GM18520 (cell line): ENCODE data around the gene FOXC2.

ENCODE experiments used
- ATAC-seq: cut with Tn5 transposase; IDR thresholded peaks from one replicate; pipeline ENCODE4 v1.9.1; 2021; ENCODE audit not compliant: unreplicated experiment

FOXC2 gene

DNA sequence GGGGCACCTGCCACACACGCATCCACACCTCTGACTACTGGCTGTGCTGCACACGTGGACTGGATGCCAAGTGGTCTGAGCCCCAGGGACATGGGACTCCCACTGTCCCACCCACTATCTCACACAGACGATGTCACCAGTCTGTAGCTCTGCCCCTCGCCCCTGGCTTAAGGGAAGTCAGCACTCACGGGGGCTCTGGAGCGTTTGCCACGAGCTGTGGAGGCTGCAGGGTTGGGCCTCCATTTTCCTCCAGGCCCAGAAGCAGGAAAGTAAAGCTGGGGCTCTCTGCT lies 34.2 kb upstream of the FOXC2 start:
- no peak for ATAC-seq

DNA sequence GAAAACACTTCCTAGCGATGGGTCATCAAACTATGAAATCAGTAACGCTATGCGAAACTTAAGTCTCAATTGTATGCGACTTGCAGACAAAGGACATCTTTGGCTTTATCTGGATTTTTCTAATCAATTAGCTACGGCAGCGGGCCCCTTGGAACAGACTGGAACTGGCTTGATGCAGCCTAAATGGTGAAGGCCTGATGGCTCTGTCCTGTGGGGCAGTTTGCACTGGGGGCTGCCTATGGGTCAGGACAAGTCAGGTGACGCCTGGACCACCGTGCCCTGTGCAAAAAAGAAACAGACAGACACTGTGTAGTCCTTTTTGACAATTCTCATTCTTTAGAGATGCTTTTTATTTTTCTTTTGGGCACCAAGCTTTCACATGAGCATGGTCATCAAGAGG lies 33.6 kb upstream of the FOXC2 start:
- no peak for ATAC-seq

- ATAC-seq, result no peak
These were observed 32.8 kb upstream of the FOXC2 start for GRCh38 chr16:86533767-86534351.

GRCh38 chr16:86534779-86535615 lies 31.6 kb upstream of the FOXC2 start:
- no peak for ATAC-seq

DNA sequence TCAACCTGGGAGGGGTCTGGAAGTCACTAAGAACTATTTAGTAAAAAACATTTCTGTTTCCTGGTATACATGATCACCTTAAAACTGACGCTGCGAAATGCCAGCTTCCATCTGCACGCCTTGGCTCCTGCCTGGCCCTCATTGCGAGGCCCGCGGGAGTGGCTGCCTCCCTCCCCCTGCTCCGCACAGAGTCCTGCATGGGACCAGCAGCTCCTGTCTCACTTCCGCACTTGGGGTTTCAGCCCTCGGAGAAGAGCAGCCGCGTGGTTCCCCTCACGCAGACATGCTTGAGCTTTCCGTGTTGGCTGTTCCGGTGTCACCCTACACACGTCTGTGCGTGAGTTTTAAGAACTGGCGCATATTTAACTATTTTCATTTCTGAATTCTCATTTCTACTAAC lies 30.0 kb upstream of the FOXC2 start:
- no peak for ATAC-seq

DNA sequence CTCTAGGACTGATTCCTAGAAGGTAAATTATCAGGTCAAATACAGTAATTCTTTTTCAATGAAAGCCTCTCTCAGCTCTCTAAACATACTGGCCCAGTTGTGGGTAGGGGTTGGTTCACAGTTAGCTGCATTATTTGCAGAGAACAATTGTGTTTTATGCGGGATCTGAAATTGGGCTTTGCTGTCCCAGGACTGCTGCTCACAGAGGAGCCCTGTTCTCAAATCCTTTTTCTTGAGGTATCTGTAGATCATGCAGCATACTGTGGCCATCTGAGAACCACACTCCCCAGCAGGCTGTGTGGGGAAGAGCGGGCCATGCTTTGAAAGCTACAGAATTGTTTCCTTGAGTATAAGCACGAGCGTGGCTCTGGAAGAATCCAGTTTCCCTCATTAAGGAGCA lies 29.1 kb upstream of the FOXC2 start:
- no peak for ATAC-seq

- no peak for ATAC-seq
These were observed 28.3 kb upstream of the FOXC2 start for GRCh38 chr16:86538196-86538780.

GRCh38 chr16:86540894-86541293 lies 25.7 kb upstream of the FOXC2 start:
- ATAC-seq, result no peak

DNA sequence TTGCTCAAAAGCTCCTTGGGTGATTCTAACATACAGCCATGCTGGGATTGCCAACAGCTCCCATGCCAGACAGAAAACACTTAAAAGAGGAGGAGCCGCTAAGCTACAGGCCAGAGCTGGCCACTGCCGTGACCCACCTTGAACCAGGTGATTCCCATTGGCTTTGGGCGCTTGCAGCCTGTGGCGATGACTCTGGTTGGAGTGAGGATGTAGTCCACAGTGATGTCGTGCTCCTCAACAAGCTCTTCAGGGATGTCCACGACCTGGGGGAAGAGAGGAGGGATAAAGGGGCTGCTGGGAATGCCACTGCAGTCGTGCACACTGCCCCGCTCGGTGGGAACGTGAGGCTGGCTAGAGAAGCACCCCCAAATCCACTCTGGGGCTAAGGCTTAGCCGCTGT lies 25.1 kb upstream of the FOXC2 start:
- ATAC-seq, result no peak

GRCh38 chr16:86542756-86543750 lies 23.6 kb upstream of the FOXC2 start:
- no peak for ATAC-seq

- no peak for ATAC-seq
These were observed 21.1 kb upstream of the FOXC2 start for GRCh38 chr16:86545481-86545880.

- no peak for ATAC-seq
These were observed 20.5 kb upstream of the FOXC2 start for GRCh38 chr16:86545954-86546637.

- no peak for ATAC-seq
These were observed 20.0 kb upstream of the FOXC2 start for GRCh38 chr16:86546638-86547013.

DNA sequence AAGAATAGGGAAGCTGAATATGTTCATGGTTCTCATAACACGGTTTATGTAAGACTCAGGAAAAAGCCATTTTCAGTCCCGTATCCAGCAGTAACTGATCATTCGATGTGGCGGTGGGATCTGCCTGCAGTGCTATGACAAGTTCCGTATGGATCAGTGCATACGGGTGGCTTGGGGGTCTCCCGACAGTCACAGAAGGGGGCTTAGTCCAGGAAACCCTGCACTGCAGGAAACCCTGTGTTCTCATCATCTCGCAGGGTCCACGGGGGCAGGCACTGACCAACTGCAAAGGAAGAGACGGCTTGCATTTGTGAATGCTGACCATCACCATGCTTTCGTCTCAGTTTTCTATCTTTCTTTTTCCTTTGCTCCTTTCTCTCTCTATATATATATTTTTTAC lies 19.3 kb upstream of the FOXC2 start:
- ATAC-seq, result no peak

GRCh38 chr16:86549076-86549892 lies 17.3 kb upstream of the FOXC2 start:
- no peak for ATAC-seq

GRCh38 chr16:86549893-86550190 lies 16.8 kb upstream of the FOXC2 start:
- no peak for ATAC-seq

- no peak for ATAC-seq
These were observed 16.3 kb upstream of the FOXC2 start for GRCh38 chr16:86550281-86550680.

DNA sequence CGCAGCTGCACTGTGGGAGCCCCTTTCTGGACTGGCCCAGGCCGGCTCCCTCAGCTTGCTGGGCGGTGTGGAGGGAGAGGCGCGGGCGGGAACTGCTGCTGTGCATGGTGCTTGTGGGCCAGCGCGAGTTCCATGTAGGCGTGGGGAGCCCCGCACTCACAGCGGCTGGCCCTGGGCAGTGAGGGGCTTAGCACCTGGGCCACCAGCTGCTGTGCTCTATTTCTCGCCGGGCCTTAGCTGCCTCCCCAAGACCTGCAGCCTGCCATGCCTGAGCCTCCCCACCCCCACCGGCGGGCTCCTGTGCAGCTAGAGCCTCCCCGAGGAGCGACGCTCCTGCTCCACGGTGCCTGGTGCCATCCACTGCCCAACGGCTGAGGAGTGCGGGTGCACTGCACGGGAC lies 13.3 kb upstream of the FOXC2 start:
- ATAC-seq, result no peak

- no peak for ATAC-seq
These were observed 12.1 kb upstream of the FOXC2 start for GRCh38 chr16:86554599-86554916.

DNA sequence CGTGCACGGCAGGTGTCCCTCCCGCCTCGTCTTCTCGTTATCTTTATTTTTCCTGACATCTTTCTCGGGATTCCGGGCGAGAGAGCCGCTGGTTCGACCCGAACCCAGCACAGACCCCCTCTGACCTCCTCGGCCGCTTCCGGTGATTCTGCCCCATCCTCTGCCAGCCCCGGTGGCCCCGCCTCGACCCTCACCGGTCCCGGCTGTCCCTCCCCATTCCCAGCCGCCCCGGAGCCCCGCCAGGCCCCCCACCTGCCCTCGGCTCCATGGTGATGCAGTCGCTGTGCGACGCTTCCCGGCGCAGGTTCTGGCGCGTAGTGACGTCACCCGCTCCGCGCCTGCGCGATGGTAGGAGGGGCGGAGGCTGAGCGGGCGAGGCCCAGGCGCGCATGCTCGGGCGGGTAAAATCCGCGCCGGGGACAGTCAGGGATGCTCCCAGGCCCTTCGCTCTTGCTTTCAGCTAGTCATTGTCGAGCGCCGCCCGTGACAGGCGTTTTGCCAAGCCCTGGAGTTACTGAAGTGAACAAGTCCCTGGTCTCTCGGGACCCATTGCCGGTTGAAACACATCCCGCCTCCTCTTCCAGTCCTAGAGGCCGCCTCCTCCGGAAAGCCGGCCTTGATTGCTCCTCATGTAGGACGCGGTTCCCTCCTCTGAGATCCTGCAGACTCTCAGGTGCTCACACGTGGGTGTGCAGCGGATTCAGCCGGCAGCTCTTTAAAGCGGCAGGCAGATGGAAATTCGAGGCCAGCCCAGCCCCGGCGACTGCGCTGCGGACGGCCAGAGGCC lies 11.5 kb upstream of the FOXC2 start, which contains the start of gene MTHFSD:
TSS of gene MTHFSD (minus strand) at position 319 of the 787 bp plus-strand sequence. CDS start at position 268, 51 bp downstream.
- peak; percentile 87 for ATAC-seq
